ENCODE data around the gene HPX. TPM values are rescaled to one million over a fixed set of nuclear protein-coding genes. Genes with fewer than 3 reads are reported as not detected.

The HPX gene
- total and polyA plus RNA-seq, 4 donors = 2,251 to 9,224 (median 5,760) TPM

- no peak for TF ChIP-seq SP1 (IDR thresholded peaks at IDR 0.05)
- Histone ChIP-seq H3K9me3 (ENCODE audit: control insufficient read depth in 4 of 4, low read length in 3 of 4) (no peaks in the 10 kb centered on the region), H3K4me3 (ENCODE audit: low read depth in 1 of 3, low read length in 3 of 3) (no peak overlapping the region), H3K4me1 (ENCODE audit: control insufficient read depth in 4 of 4, insufficient read depth in 4 of 4, low read length in 3 of 4) (peaks cover 0 to 1% (median 0%) of the 10 kb centered on the region in 4 donors), H3K27ac (ENCODE audit: low read depth in 1 of 2, low read length in 2 of 2) (no peak overlapping the region), H3K9ac (ENCODE audit: low read depth in 1 of 2, low read length in 2 of 2) (no peak overlapping the region), H3K27me3 (ENCODE audit: control insufficient read depth in 4 of 4, insufficient read depth in 4 of 4, low read length in 3 of 4) (no peaks in the 10 kb centered on the region), H3K36me3 (ENCODE audit: control insufficient read depth in 4 of 4, insufficient read depth in 3 of 4, low read depth in 1 of 4, low read length in 3 of 4) (peaks cover 0 to 6% (median under 1%) of the 10 kb centered on the region in 4 donors)
- 88% methylated on average over 10 of the region's 10 CpGs for WGBS
- DNase-seq (ENCODE audit: low spot score) = no peak
Observed at GRCh38 chr11:6411594-6412031, 29.2 kb downstream of the HPX start.

DNA sequence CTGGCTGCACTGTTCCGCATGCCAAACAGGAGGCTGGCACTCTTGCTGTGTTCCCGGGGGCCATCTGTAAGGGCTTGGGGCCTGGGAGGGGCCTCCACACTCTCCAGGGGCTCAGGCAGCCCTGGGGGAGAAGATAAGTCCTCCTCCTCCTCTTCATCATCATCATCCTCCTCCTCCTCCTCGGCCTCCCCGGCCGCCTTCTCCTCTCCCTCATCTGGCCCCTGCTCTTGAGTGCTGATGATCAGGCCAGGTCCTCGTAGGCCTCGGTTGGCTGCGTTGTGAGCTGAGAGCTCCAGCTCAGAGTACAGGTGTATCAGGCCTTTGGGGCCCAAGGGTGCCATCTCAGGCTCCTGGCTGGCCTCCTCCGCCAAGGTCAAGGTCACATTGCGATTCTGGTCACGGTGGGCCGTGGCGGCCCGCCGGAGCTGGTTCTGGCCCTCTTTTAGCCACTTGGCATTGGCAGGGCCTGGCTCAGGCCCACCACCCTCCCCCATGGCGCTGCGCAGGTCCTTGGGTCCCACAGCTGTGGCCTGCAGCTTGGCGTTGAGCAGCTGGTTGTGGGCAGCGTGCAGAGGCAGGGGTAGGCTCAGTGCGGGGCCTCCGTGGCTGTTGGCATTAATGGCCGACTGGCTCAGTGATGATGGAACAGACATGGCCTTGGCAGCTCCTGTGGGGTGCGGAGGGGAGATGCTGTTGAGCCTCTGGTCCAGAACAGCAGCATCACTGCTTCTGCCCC lies 29.9 kb downstream of the HPX start:
- H3K27me3 ChIP-seq (ENCODE audit: control insufficient read depth in 4 of 4, insufficient read depth in 4 of 4, low read length in 3 of 4) = no peaks in the 10 kb centered on the region
- H3K4me3 ChIP-seq (ENCODE audit: low read depth in 1 of 3, low read length in 3 of 3) = no peak overlapping the region
- peaks cover 0 to 6% (median under 1%) of the 10 kb centered on the region in 4 donors for H3K36me3 ChIP-seq (ENCODE audit: control insufficient read depth in 4 of 4, insufficient read depth in 3 of 4, low read depth in 1 of 4, low read length in 3 of 4)
- DNase-seq (ENCODE audit: low spot score) = no peak
- peaks cover 0 to 4% (median 0%) of the 10 kb centered on the region in 4 donors for H3K4me1 ChIP-seq (ENCODE audit: control insufficient read depth in 4 of 4, insufficient read depth in 4 of 4, low read length in 3 of 4)
- TF ChIP-seq, protein P1, sequence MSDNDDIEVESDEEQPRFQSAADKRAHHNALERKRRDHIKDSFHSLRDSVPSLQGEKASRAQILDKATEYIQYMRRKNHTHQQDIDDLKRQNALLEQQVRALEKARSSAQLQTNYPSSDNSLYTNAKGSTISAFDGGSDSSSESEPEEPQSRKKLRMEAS (IDR thresholded peaks at IDR 0.05) = no peak
- TF ChIP-seq EGR1 (IDR thresholded peaks at IDR 0.05; ENCODE audit: low read depth in 2 of 2) (no peak), RXRA (IDR thresholded peaks at IDR 0.05) (no peak), GABPA (IDR thresholded peaks at IDR 0.05 in 1 of 2, conservative IDR thresholded peaks at IDR 0.05 in 1 of 2) (no peak), HNF4G (IDR thresholded peaks at IDR 0.05) (no peak), CTCF (IDR thresholded peaks at IDR 0.05; ENCODE audit: low read depth, low read length, missing input control) (no peak), RAD21 (IDR thresholded peaks at IDR 0.05) (no peak), HNF4A (conservative IDR thresholded peaks at IDR 0.05) (no peak), YY1 (IDR thresholded peaks at IDR 0.05) (no peak), ZBTB33 (IDR thresholded peaks at IDR 0.05) (no peak), JUND (IDR thresholded peaks at IDR 0.05) (no peak), ATF3 (IDR thresholded peaks at IDR 0.05) (no peak)
- TF ChIP-seq, protein P2, sequence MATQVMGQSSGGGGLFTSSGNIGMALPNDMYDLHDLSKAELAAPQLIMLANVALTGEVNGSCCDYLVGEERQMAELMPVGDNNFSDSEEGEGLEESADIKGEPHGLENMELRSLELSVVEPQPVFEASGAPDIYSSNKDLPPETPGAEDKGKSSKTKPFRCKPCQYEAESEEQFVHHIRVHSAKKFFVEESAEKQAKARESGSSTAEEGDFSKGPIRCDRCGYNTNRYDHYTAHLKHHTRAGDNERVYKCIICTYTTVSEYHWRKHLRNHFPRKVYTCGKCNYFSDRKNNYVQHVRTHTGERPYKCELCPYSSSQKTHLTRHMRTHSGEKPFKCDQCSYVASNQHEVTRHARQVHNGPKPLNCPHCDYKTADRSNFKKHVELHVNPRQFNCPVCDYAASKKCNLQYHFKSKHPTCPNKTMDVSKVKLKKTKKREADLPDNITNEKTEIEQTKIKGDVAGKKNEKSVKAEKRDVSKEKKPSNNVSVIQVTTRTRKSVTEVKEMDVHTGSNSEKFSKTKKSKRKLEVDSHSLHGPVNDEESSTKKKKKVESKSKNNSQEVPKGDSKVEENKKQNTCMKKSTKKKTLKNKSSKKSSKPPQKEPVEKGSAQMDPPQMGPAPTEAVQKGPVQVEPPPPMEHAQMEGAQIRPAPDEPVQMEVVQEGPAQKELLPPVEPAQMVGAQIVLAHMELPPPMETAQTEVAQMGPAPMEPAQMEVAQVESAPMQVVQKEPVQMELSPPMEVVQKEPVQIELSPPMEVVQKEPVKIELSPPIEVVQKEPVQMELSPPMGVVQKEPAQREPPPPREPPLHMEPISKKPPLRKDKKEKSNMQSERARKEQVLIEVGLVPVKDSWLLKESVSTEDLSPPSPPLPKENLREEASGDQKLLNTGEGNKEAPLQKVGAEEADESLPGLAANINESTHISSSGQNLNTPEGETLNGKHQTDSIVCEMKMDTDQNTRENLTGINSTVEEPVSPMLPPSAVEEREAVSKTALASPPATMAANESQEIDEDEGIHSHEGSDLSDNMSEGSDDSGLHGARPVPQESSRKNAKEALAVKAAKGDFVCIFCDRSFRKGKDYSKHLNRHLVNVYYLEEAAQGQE (IDR thresholded peaks at IDR 0.05) = no peak
- no peak overlapping the region for H3K27ac ChIP-seq (ENCODE audit: low read depth in 1 of 2, low read length in 2 of 2)
- 98% methylated on average over 23 of the region's 23 CpGs for WGBS
- no peaks in the 10 kb centered on the region for H3K9me3 ChIP-seq (ENCODE audit: control insufficient read depth in 4 of 4, low read length in 3 of 4)
- no peak overlapping the region for H3K9ac ChIP-seq (ENCODE audit: low read depth in 1 of 2, low read length in 2 of 2)

Measured in liver (tissue), 9 donors.